NCI-H2029 (cell line): ENCODE results near the gene SMCO4.

Experiments
- DNase-seq: peaks from one replicate; lab custom pipeline; 2025; lab: John Stamatoyannopoulos, UW

The SMCO4 gene

GRCh38 chr11:93528757-93529645 is 14.2 kb downstream of the SMCO4 start:
- no peak for DNase-seq

GRCh38 chr11:93528252-93528651 is 14.9 kb downstream of the SMCO4 start:
- no peak for DNase-seq

- no peak for DNase-seq
These were observed 16.3 kb downstream of the SMCO4 start for GRCh38 chr11:93526641-93527583.

DNA sequence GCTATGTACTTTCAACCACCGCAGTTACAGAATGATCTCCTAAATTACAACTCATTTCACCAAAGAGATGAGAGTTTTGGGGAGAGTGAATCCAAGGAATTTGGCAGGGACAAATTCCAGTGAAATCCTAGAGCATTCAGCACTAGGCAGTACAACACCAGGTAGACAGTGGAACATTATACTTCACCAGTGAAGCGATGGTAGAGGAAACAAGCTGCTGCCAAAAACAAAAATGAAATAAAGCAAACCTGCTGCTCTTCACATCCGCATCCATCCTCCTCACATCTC is 16.9 kb downstream of the SMCO4 start:
- DNase-seq, result no peak

- DNase-seq, result no peak
These were observed 17.4 kb downstream of the SMCO4 start for GRCh38 chr11:93525601-93526345.

- no peak for DNase-seq
These were observed 18.3 kb downstream of the SMCO4 start for GRCh38 chr11:93524858-93525257.

DNA sequence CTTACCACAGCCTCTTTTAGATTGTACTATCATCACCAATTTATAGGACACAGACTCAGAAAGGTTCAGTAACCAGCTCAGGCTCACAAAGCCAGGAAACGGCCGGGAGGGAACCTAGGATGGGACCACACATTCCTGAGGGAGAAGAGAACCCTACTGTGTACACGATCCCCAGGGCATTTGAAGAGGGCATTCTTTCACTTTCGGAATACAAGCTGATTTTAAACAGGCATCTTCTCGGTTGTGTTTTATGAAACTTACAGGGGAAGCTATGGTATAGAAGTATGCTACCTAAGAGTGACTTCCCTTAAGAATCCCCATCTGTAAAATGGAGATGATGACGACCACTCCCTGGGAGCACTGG is 19.0 kb downstream of the SMCO4 start:
- DNase-seq, result no peak

GRCh38 chr11:93520726-93521509 is 22.3 kb downstream of the SMCO4 start:
- DNase-seq, result no peak

DNA sequence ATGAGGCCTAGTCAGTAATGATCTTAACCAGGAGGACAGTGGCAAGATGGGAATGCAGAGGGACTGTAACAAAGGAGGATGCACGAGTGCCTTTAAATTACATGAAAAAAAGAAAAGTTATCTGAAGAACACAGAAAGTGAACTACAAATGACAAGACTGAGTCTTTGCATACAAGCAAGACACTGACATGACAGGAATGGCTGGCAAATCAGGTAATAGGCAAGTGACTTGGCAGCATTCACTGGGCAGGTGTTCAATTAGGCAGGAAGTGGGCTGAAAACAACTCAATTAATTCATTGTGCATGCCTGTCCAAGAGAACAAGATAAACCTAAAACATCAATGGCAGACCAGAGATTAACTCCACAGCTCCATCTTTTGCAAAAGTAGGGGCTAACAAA is 24.0 kb downstream of the SMCO4 start:
- peak; percentile 84 for DNase-seq

- no peak for DNase-seq
These were observed 25.1 kb downstream of the SMCO4 start for GRCh38 chr11:93518081-93518480.

DNA sequence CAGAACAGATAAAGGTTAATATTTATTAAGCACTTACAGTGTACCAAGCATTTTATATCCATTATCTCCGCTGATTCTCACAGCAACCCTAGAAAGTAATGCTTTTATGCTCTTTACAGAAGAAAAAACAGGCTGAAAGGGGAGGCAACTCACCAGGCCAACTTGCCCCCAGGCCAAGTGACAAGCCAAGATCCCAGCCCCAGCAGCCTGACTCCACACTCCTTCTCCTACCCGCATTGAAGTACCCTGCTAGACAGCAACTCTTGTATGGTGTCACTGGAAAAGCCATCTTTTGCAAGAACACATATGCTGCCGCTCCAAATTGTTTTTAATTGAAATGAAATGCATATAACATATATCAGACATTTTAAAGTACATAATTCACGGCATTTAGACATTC is 25.6 kb downstream of the SMCO4 start:
- DNase-seq, result no peak

- no peak for DNase-seq
These were observed 26.1 kb downstream of the SMCO4 start for GRCh38 chr11:93517041-93517440.

- no peak for DNase-seq
These were observed 27.7 kb downstream of the SMCO4 start for GRCh38 chr11:93515441-93516025.

DNA sequence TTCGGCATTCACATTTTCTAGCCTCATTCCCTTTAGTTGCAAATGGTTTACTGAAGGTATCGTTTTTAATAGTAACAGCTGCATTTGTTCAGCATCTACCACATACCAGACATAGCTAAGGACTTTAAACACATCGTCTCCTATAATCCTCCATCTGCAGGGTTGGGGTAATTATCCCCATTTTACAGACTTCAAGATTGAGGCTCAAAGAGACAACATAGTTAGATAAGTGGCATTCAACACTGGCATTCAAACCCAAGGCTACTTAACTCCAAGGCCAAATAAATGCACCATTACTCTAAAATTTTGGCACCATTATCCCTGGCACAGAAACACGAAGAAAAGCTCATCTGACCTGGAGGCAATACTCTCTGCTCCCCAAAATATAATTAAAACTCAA is 28.5 kb downstream of the SMCO4 start:
- DNase-seq, result no peak

- no peak for DNase-seq
These were observed 29.4 kb downstream of the SMCO4 start for GRCh38 chr11:93513772-93514171.

GRCh38 chr11:93512949-93513667 is 30.1 kb downstream of the SMCO4 start:
- DNase-seq, result no peak

GRCh38 chr11:93512073-93512475 is 31.1 kb downstream of the SMCO4 start:
- DNase-seq, result no peak

GRCh38 chr11:93510196-93510873 is 32.9 kb downstream of the SMCO4 start:
- no peak for DNase-seq

- DNase-seq, result no peak
These were observed 35.7 kb downstream of the SMCO4 start for GRCh38 chr11:93507517-93507916.

- DNase-seq, result no peak
These were observed 37.5 kb downstream of the SMCO4 start for GRCh38 chr11:93505703-93506102.
